AG10803 (cell line): ENCODE measurements around the gene PF4V1.

Source experiments
- DNase-seq: peaks from one replicate; pipeline ENCODE4 v3.0.0; 2010; ENCODE audit warnings: low read depth
- H3K4me3 ChIP-seq: 2 replicates; pipeline ENCODE4 v1.5.1; 2011; ENCODE audit warnings: mild to moderate bottlenecking, low read length, control low read depth
- CTCF ChIP-seq: conservative IDR thresholded peaks from 2 replicates; pipeline ENCODE4 v1.5.1; 2011; ENCODE audit warnings: mild to moderate bottlenecking, low read length, control low read depth, inconsistent platforms

PF4V1 gene

GRCh38 chr4:73844345-73844744 lies 8.8 kb upstream of the PF4V1 start:
- no peak for TF ChIP-seq CTCF
- no peak overlapping the region for H3K4me3 ChIP-seq
- DNase-seq, result peak; percentile 65

GRCh38 chr4:73844806-73845205 lies 8.3 kb upstream of the PF4V1 start:
- no peak overlapping the region for H3K4me3 ChIP-seq
- no peak for DNase-seq
- TF ChIP-seq CTCF, result no peak

GRCh38 chr4:73847526-73848182 lies 5.4 kb upstream of the PF4V1 start:
- no peak for DNase-seq
- H3K4me3 ChIP-seq, result no peak overlapping the region
- no peak for TF ChIP-seq CTCF

- DNase-seq, result no peak
- H3K4me3 ChIP-seq, result no peak overlapping the region
- no peak for TF ChIP-seq CTCF
These were observed 4.8 kb upstream of the PF4V1 start for GRCh38 chr4:73848183-73848777.

- no peak for DNase-seq
- H3K4me3 ChIP-seq, result no peak overlapping the region
- TF ChIP-seq CTCF, result no peak
These were observed 2.7 kb upstream of the PF4V1 start for GRCh38 chr4:73850261-73850970.

GRCh38 chr4:73851293-73851692 lies 1.8 kb upstream of the PF4V1 start:
- DNase-seq, result no peak
- no peak for TF ChIP-seq CTCF
- H3K4me3 ChIP-seq, result no peak overlapping the region

GRCh38 chr4:73852771-73853170 lies 325 bp upstream of the PF4V1 start:
- DNase-seq, result no peak
- no peak for TF ChIP-seq CTCF
- no peak overlapping the region for H3K4me3 ChIP-seq
